Liver (tissue), 9 donors: ENCODE results near the gene CDH4. TPM values are rescaled to one million over a fixed set of nuclear protein-coding genes. Genes with fewer than 3 reads are reported as not detected.

Experiments used
- DNase-seq: peaks from one replicate; pipeline ENCODE4 v3.0.0-alpha.2; 2017; ENCODE audit warnings: low spot score
- H3K27ac ChIP-seq, 2 donors: one replicate each; pipeline ENCODE4 v1.7.0; 2013; ENCODE audit warnings: inconsistent platforms in 2 of 2, low read length in 2 of 2, control low read depth in 1 of 2, low read depth in 1 of 2, mild to moderate bottlenecking in 1 of 2
- H3K27me3 ChIP-seq, 4 donors: one replicate each; pipeline versions ENCODE4 v1.6.1 to v1.7.0; 2013; ENCODE audit warnings: low read length in 3 of 4, inconsistent platforms in 1 of 4, mild to moderate bottlenecking in 1 of 4, moderate library complexity in 1 of 4; ENCODE audit not compliant: control insufficient read depth in 4 of 4, insufficient read depth in 4 of 4
- H3K36me3 ChIP-seq, 4 donors: one replicate each; pipeline versions ENCODE4 v1.6.1 to v1.7.0; 2013; ENCODE audit warnings: low read length in 3 of 4, mild to moderate bottlenecking in 3 of 4, low read depth in 1 of 4, moderate library complexity in 1 of 4; ENCODE audit not compliant: control insufficient read depth in 4 of 4, insufficient read depth in 3 of 4
- H3K4me1 ChIP-seq, 4 donors: one replicate each; pipeline versions ENCODE4 v1.6.1 to v1.7.0; 2013; ENCODE audit warnings: low read length in 3 of 4, mild to moderate bottlenecking in 3 of 4, moderate library complexity in 1 of 4; ENCODE audit not compliant: control insufficient read depth in 4 of 4, insufficient read depth in 4 of 4
- H3K4me3 ChIP-seq, 3 donors: one replicate each; pipeline versions ENCODE4 v1.6.1 to v1.7.0; 2013; ENCODE audit warnings: low read length in 3 of 3, control low read depth in 1 of 3, low read depth in 1 of 3, mild to moderate bottlenecking in 1 of 3
- H3K9ac ChIP-seq, 2 donors: one replicate each; pipeline ENCODE4 v1.7.0; 2013; ENCODE audit warnings: low read length in 2 of 2, mild to moderate bottlenecking in 2 of 2, moderate library complexity in 2 of 2, control low read depth in 1 of 2, low read depth in 1 of 2
- H3K9me3 ChIP-seq, 4 donors: one replicate each; pipeline versions ENCODE4 v1.6.1 to v1.7.0; 2013; ENCODE audit warnings: low read length in 3 of 4; ENCODE audit not compliant: control insufficient read depth in 4 of 4
- EGR1 ChIP-seq, 2 donors: IDR thresholded peaks; 2 replicates each; pipeline ENCODE4 v1.6.1; 2016 to 2018; ENCODE audit warnings: antibody characterized with exemption in 2 of 2, low read depth in 2 of 2
- FOXA1 ChIP-seq: IDR thresholded peaks from 2 replicates; pipeline ENCODE4 v1.6.1; 2016; ENCODE audit warnings: antibody characterized with exemption
- FOXA2 ChIP-seq: IDR thresholded peaks from 2 replicates; pipeline ENCODE4 v1.6.1; 2016; ENCODE audit warnings: antibody characterized with exemption
- GABPA ChIP-seq, 2 donors: IDR thresholded peaks in 1 of 2; conservative IDR thresholded peaks in 1 of 2; 2 replicates each; pipeline ENCODE4 v1.6.1; 2016; ENCODE audit warnings: antibody characterized with exemption in 2 of 2, mild to moderate bottlenecking in 1 of 2, moderate library complexity in 1 of 2
- HNF4A ChIP-seq, 2 donors: conservative IDR thresholded peaks; 2 replicates each; pipeline ENCODE4 v1.6.1; 2016; ENCODE audit warnings: antibody characterized with exemption in 2 of 2, mild to moderate bottlenecking in 2 of 2
- HNF4G ChIP-seq: IDR thresholded peaks from 2 replicates; pipeline ENCODE4 v1.6.1; 2016; ENCODE audit warnings: antibody characterized with exemption
- JUND ChIP-seq, 2 donors: IDR thresholded peaks; 2 replicates each; pipeline ENCODE4 v1.6.1; 2016; ENCODE audit warnings: antibody characterized with exemption in 2 of 2
- NR2F2 ChIP-seq: IDR thresholded peaks from 2 replicates; pipeline ENCODE4 v1.6.1; 2016; ENCODE audit warnings: antibody characterized with exemption
- RAD21 ChIP-seq, 2 donors: IDR thresholded peaks; 2 replicates each; pipeline ENCODE4 v1.6.1; 2016; ENCODE audit warnings: antibody characterized with exemption in 2 of 2, mild to moderate bottlenecking in 2 of 2
- RXRA ChIP-seq, 2 donors: IDR thresholded peaks; 2 replicates each; pipeline ENCODE4 v1.6.1; 2017 to 2018; ENCODE audit warnings: antibody characterized with exemption in 2 of 2, mild to moderate bottlenecking in 1 of 2
- SP1 ChIP-seq: IDR thresholded peaks from 2 replicates; pipeline ENCODE4 v1.6.1; 2018; ENCODE audit warnings: antibody characterized with exemption, mild to moderate bottlenecking
- TAF1 ChIP-seq: conservative IDR thresholded peaks from 2 replicates; pipeline ENCODE4 v1.6.1; 2016; ENCODE audit warnings: antibody characterized with exemption, mild to moderate bottlenecking
- YY1 ChIP-seq: IDR thresholded peaks from 2 replicates; pipeline ENCODE4 v1.6.1; 2016; ENCODE audit warnings: antibody characterized with exemption, mild to moderate bottlenecking
- WGBS: extraction: QIAGEN DNeasy Blood & Tissue Kit; methylation state at CpG from one replicate; pipeline ENCODE4 v1.1.7; 2013; 5-methylcytosine and 5-hydroxymethylcytosine counted together
- polyA plus RNA-seq, 2 donors: library from polyadenylated mRNA; stranded (reverse) in 1 of 2; unstranded in 1 of 2; fragments of 200-250 nt in 1 of 2; fragments of >200 nt in 1 of 2; fragmentation: Nextera tagmentation in 1 of 2; extraction: Ambion mirVana in 1 of 2; gene quantifications; one replicate each; pipeline versions ENCODE4 v1.2.1 to v1.2.3, GENCODE V29; 2013 to 2015
- total RNA-seq, 2 donors: library from RNA; depleted of rRNA; stranded (reverse); fragments of >200 nt; gene quantifications; one replicate each; pipeline ENCODE4 v1.2.3, GENCODE V29; 2014
- TF ChIP-seq, protein P1 (sequence below): IDR thresholded peaks from 2 replicates; pipeline ENCODE4 v1.6.1; 2016; ENCODE audit warnings: antibody characterized with exemption
- TF ChIP-seq, protein P2 (sequence below): fragments of 150-350 bp; IDR thresholded peaks from 2 replicates; pipeline ENCODE4 v1.5.1; 2017; ENCODE audit warnings: improper control_type of control experiment, low read depth, low read length; ENCODE audit not compliant: missing input control
- TF ChIP-seq, protein P3 (sequence below): IDR thresholded peaks from 2 replicates; pipeline ENCODE4 v1.6.1; 2016; ENCODE audit warnings: antibody characterized with exemption
- TF ChIP-seq, protein P4 (sequence below): IDR thresholded peaks from 2 replicates; pipeline ENCODE4 v1.6.1; 2016; ENCODE audit warnings: antibody characterized with exemption, mild to moderate bottlenecking
- TF ChIP-seq, protein P5 (sequence below): IDR thresholded peaks from 2 replicates; pipeline ENCODE4 v1.6.1; 2016; ENCODE audit warnings: antibody characterized with exemption
- donor health status: healthy.
- donor health status: healthy.
- donor health status: healthy.
- donor health status: healthy.
- donor health status: healthy.

Gene CDH4
- total and polyA plus RNA-seq, 4 donors: 0.03 to 0.25 (median 0.19) TPM; not detected in 1

DNA sequence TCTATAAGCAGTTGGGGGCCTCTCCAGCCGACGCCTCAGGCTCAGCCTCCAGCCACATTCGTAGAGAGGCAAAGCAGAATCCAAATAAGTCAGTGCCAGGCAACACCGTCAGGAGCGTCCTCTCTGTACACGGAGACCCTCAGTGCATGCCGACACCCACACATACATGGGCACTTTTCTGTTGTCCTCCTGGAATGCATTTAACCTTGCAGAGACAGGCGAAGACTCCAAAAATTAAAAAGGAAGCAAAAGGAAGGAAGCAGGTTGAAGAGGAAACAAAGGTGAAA lies 487.7 kb downstream of the CDH4 start:
- no peak overlapping the region for H3K27ac ChIP-seq
- H3K9ac ChIP-seq: no peak overlapping the region
- H3K4me3 ChIP-seq: no peak overlapping the region
- H3K36me3 ChIP-seq: no peaks in the 10 kb centered on the region
- H3K4me1 ChIP-seq: no peaks in the 10 kb centered on the region
- no peaks in the 10 kb centered on the region for H3K9me3 ChIP-seq
- no peak for TF ChIP-seq NR2F2
- no peak for TF ChIP-seq FOXA2
- TF ChIP-seq, protein P1, sequence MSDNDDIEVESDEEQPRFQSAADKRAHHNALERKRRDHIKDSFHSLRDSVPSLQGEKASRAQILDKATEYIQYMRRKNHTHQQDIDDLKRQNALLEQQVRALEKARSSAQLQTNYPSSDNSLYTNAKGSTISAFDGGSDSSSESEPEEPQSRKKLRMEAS: no peak
- TF ChIP-seq JUND (IDR thresholded peaks at IDR 0.05): no peak
- TF ChIP-seq FOXA1: no peak
- WGBS: 90% methylated on average over 8 of the region's 8 CpGs
- no peak for DNase-seq
- peaks cover 0 to 4% (median 0%) of the 10 kb centered on the region in 4 donors for H3K27me3 ChIP-seq

DNA sequence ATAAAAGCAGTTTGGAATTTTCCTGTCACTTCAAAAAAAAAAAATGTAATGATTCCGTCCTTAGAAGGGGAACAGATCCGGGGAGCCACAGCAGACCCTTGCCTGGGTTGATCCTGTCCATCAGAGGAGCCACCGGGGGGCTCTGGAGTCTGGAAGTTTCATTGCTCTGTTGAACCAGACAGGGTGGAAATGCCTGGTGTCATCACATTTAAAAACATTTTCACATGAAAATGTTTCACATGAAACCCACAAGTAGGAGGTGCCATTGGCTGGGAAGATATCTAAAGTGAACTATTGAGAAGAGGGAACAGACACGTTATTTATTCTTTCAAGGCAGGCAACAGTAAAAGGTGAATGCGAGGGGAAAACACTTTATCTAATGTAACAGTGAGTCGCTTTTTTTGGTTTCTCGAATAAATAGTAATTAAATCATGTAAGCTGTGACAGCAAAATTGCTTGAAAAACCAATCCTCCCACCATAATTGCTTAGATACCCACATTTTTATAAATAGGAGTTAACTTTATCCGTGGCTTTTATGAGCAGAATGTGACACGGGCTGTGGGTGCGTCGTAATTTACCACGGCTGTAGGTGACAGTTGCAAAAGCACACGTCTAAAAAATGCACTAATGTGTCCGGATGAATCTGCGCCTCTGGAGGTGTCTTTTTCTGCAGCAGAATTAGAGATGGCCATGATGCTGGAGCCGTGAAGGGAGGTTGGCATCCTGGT lies 490.2 kb downstream of the CDH4 start:
- no peaks in the 10 kb centered on the region for H3K9me3 ChIP-seq
- H3K36me3 ChIP-seq: no peaks in the 10 kb centered on the region
- DNase-seq: no peak
- H3K27me3 ChIP-seq: peaks cover 0 to 4% (median 0%) of the 10 kb centered on the region in 4 donors
- no peaks in the 10 kb centered on the region for H3K4me1 ChIP-seq
- no peak overlapping the region for H3K27ac ChIP-seq
- H3K9ac ChIP-seq: no peak overlapping the region
- TF ChIP-seq, protein P2, sequence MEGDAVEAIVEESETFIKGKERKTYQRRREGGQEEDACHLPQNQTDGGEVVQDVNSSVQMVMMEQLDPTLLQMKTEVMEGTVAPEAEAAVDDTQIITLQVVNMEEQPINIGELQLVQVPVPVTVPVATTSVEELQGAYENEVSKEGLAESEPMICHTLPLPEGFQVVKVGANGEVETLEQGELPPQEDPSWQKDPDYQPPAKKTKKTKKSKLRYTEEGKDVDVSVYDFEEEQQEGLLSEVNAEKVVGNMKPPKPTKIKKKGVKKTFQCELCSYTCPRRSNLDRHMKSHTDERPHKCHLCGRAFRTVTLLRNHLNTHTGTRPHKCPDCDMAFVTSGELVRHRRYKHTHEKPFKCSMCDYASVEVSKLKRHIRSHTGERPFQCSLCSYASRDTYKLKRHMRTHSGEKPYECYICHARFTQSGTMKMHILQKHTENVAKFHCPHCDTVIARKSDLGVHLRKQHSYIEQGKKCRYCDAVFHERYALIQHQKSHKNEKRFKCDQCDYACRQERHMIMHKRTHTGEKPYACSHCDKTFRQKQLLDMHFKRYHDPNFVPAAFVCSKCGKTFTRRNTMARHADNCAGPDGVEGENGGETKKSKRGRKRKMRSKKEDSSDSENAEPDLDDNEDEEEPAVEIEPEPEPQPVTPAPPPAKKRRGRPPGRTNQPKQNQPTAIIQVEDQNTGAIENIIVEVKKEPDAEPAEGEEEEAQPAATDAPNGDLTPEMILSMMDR: no peak
- no peak for TF ChIP-seq JUND (IDR thresholded peaks at IDR 0.05)
- TF ChIP-seq, protein P1: no peak
- TF ChIP-seq NR2F2: no peak
- no peak overlapping the region for H3K4me3 ChIP-seq
- 72% methylated on average over 16 of the region's 16 CpGs for WGBS

DNA sequence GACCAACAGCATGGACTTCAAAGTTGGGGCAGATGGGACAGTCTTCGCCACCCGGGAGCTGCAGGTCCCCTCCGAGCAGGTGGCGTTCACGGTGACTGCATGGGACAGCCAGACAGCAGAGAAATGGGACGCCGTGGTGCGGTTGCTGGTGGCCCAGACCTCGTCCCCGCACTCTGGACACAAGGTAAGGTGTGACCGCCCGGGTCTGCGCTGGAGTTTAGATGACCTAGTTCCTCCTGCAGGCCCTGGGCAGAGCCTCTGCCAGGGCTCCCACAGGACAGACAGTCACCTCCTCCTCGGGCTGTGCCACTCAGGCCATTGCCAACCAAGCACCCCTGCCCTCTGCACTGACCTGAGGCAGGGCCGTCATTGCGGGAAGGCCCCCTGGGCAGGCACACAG lies 491.5 kb downstream of the CDH4 start:
- Histone ChIP-seq H3K9ac (no peak overlapping the region), H3K4me1 (no peaks in the 10 kb centered on the region), H3K9me3 (no peaks in the 10 kb centered on the region), H3K4me3 (no peak overlapping the region), H3K36me3 (no peaks in the 10 kb centered on the region), H3K27me3 (peaks cover 0 to 4% (median 0%) of the 10 kb centered on the region in 4 donors), H3K27ac (no peak overlapping the region)
- DNase-seq: no peak
- 85% methylated on average over 16 of the region's 16 CpGs for WGBS
- TF ChIP-seq, protein P3, sequence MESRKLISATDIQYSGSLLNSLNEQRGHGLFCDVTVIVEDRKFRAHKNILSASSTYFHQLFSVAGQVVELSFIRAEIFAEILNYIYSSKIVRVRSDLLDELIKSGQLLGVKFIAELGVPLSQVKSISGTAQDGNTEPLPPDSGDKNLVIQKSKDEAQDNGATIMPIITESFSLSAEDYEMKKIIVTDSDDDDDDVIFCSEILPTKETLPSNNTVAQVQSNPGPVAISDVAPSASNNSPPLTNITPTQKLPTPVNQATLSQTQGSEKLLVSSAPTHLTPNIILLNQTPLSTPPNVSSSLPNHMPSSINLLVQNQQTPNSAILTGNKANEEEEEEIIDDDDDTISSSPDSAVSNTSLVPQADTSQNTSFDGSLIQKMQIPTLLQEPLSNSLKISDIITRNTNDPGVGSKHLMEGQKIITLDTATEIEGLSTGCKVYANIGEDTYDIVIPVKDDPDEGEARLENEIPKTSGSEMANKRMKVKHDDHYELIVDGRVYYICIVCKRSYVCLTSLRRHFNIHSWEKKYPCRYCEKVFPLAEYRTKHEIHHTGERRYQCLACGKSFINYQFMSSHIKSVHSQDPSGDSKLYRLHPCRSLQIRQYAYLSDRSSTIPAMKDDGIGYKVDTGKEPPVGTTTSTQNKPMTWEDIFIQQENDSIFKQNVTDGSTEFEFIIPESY: no peak
- TF ChIP-seq RXRA (IDR thresholded peaks at IDR 0.05): no peak
- TF ChIP-seq JUND (IDR thresholded peaks at IDR 0.05): no peak
- TF ChIP-seq SP1: no peak
- TF ChIP-seq, protein P1: no peak
- no peak for TF ChIP-seq FOXA2
- TF ChIP-seq GABPA (IDR thresholded peaks at IDR 0.05 in 1 of 2, conservative IDR thresholded peaks at IDR 0.05 in 1 of 2): no peak
- TF ChIP-seq, protein P4, sequence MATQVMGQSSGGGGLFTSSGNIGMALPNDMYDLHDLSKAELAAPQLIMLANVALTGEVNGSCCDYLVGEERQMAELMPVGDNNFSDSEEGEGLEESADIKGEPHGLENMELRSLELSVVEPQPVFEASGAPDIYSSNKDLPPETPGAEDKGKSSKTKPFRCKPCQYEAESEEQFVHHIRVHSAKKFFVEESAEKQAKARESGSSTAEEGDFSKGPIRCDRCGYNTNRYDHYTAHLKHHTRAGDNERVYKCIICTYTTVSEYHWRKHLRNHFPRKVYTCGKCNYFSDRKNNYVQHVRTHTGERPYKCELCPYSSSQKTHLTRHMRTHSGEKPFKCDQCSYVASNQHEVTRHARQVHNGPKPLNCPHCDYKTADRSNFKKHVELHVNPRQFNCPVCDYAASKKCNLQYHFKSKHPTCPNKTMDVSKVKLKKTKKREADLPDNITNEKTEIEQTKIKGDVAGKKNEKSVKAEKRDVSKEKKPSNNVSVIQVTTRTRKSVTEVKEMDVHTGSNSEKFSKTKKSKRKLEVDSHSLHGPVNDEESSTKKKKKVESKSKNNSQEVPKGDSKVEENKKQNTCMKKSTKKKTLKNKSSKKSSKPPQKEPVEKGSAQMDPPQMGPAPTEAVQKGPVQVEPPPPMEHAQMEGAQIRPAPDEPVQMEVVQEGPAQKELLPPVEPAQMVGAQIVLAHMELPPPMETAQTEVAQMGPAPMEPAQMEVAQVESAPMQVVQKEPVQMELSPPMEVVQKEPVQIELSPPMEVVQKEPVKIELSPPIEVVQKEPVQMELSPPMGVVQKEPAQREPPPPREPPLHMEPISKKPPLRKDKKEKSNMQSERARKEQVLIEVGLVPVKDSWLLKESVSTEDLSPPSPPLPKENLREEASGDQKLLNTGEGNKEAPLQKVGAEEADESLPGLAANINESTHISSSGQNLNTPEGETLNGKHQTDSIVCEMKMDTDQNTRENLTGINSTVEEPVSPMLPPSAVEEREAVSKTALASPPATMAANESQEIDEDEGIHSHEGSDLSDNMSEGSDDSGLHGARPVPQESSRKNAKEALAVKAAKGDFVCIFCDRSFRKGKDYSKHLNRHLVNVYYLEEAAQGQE: no peak
- no peak for TF ChIP-seq HNF4A (conservative IDR thresholded peaks at IDR 0.05)
- TF ChIP-seq HNF4G: no peak
- TF ChIP-seq FOXA1: no peak
- TF ChIP-seq EGR1 (IDR thresholded peaks at IDR 0.05; ENCODE audit: low read depth in 2 of 2): no peak
- TF ChIP-seq TAF1: no peak
- TF ChIP-seq, protein P5, sequence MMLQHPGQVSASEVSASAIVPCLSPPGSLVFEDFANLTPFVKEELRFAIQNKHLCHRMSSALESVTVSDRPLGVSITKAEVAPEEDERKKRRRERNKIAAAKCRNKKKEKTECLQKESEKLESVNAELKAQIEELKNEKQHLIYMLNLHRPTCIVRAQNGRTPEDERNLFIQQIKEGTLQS: no peak
- TF ChIP-seq YY1: no peak
- no peak for TF ChIP-seq NR2F2
- TF ChIP-seq RAD21 (IDR thresholded peaks at IDR 0.05): no peak
